GM12891 (cell line): ENCODE measurements around the gene JUNB.

Experiments used
- DNase-seq: peaks from one replicate; pipeline ENCODE4 v3.0.0; 2011; ENCODE audit warnings: low spot score; ENCODE audit not compliant: insufficient read length
- FAIRE-seq: peaks from 2 replicates; lab custom pipeline; 2011; peaks lifted over from hg19 to GRCh38; lab: Jason Lieb, UNC
- PAX5 ChIP-seq: IDR thresholded peaks from 2 replicates; pipeline ENCODE4 v1.6.1; 2011; ENCODE audit warnings: low read length, moderate library complexity, mild to moderate bottlenecking; ENCODE audit not compliant: insufficient read depth, severe bottlenecking
- POLR2A ChIP-seq: IDR thresholded peaks from 2 replicates; pipeline ENCODE4 v1.6.1; 2011; ENCODE audit warnings: low read depth, low read length, control low read depth
- POLR2AphosphoS5 ChIP-seq: IDR thresholded peaks from 2 replicates; pipeline ENCODE4 v1.6.1; 2011; ENCODE audit warnings: low read depth, low read length, control low read depth
- POU2F2 ChIP-seq: IDR thresholded peaks from 2 replicates; pipeline ENCODE4 v1.6.1; 2011; ENCODE audit warnings: low read depth, mild to moderate bottlenecking, control low read depth, low read length, moderate library complexity
- SPI1 ChIP-seq: IDR thresholded peaks from 2 replicates; pipeline ENCODE4 v1.6.1; 2011; ENCODE audit warnings: low read depth, low read length, control low read depth
- TAF1 ChIP-seq: IDR thresholded peaks from 2 replicates; pipeline ENCODE4 v1.6.1; 2011; ENCODE audit warnings: low read depth, low read length, control low read depth

The JUNB gene

DNA sequence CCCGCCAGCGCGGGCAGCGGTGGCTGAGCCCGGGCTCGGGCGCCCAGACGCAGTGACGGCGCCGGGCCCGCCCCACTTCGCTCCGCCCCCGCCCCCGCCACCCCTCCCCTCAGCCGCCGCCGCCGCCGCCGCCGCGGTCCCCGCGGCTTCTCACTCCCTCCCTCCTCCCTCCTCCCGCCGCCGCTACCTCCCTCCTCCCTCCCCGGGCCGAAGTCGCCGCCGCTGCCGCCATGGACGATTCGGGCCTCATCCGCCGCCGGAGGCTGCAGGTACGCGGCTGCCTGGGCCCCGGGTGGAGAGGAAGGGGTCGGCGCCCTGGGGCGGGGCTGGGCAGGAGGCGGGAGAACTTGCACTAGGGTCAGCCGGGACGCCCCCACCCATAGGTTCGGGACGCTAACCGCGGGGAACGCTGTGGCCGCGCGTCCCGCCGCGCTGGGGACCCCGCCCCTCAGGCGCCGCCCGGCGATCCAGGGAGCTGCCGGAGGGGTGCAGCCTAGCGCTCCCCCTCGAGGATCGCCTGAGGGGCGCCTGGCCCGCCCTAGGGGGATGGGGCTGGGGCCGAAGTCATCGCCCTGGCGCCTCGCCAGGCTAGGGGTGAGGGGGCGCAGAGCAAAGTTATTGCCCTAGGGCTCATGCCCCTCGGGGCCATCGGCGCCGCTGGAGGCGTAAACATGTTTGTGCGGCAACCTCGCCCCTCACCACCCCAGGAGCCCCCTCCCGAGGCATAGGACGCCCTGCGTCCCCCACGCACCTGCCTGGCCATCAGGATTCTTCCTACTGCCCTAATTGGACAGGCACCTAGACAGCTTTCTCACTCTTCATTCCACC lies 42.7 kb downstream of the JUNB start:
- TF ChIP-seq POU2F2, result no peak
- no peak for TF ChIP-seq PAX5
- no peak for TF ChIP-seq POLR2A
- TF ChIP-seq SPI1, result no peak
- no peak for TF ChIP-seq POLR2AphosphoS5
- TF ChIP-seq TAF1, result no peak
- DNase-seq, result no peak
- FAIRE-seq, result no peak

GRCh38 chr19:12834566-12834943 lies 43.3 kb downstream of the JUNB start, which contains the start of gene RTBDN:
Gene RTBDN (minus strand): TSS chr19:12834579. CDS start chr19:12829979, 4,600 bp downstream.
- DNase-seq, result no peak
- TF ChIP-seq POLR2AphosphoS5 (no peak), POLR2A (no peak), POU2F2 (no peak), TAF1 (no peak), PAX5 (no peak), SPI1 (no peak)
- FAIRE-seq, result no peak

DNA sequence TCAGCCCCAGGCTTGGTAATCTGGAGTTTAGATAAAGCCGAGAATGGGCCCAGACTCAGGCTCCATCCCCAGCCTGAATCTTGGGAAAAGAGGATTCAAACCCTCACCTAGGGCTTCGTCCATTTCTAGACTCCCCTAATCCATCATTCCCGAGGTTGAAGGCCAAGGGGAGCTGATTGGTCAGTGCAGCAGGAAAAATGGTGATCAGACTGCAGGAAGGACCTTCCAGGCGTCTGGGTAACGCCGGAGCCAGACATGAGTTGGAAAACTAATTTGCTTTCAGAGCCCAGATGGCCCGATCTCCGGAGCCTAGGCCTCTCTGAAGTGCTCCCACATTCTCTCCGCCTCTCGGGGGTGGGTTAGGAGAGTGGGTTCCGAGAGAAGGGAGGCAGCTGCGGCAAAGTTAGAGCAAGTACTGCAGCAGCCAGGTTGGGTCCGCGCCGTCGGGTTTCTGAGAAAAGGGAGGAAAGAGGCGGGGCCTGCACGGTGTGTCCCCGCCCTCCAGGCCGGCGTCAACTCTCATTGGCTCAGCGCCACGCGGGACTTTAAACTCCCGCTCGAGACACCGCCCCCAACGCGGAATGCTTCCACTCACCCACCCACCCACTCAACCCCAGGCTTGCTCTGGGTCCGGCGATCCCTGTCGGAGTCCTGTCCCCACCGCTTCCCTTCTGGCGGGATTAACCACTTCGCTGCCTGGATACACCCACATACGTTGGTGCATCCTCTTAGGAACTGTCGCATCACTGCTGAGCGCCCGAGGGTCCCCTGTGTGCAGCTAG lies 43.9 kb downstream of the JUNB start:
- no peak for TF ChIP-seq SPI1
- no peak for TF ChIP-seq POLR2AphosphoS5
- no peak for TF ChIP-seq POU2F2
- TF ChIP-seq TAF1, result no peak
- TF ChIP-seq PAX5, result no peak
- TF ChIP-seq POLR2A, result no peak
- no peak for DNase-seq
- FAIRE-seq, result no peak

DNA sequence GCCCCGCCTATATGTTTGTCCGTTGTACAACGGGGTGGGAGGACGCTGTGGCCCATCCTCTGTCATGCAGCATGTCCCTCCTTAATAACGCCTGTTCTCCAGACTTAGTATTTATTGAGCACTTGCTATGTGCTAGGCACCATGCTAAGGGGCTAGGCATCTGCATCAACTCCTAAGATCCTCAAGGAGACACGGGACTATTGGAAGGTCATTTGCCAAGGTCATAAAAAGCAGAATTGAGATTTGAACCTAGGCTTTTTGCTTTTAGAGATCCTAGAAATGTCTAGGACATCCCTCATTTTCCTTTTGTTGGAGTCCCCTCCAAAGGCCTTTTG lies 45.2 kb downstream of the JUNB start:
- FAIRE-seq (no peak), DNase-seq (no peak)
- TF ChIP-seq POLR2AphosphoS5 (no peak), SPI1 (no peak), PAX5 (no peak), TAF1 (no peak), POU2F2 (no peak), POLR2A (no peak)

DNA sequence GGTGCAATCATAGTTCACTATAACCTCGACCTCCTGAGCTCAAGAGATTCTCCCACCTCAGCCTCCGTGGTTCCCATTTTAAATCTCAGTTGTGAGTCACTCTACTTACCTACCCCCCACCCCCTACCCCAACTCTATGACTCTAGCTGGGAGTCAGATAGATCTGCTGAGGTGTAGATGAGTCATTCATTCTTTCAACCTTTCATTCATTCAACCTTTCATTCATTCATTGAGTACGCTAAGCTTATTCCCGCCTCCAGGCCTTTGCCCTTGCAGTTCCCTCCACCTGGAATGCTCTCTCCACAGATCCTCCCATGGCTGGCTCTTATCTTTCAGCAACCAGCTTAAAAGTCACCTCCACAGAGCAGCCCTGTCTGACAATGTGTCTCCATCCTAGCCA lies 45.9 kb downstream of the JUNB start:
- DNase-seq (no peak), FAIRE-seq (no peak)
- TF ChIP-seq PAX5 (no peak), POU2F2 (no peak), POLR2A (no peak), SPI1 (no peak), POLR2AphosphoS5 (no peak), TAF1 (no peak)

DNA sequence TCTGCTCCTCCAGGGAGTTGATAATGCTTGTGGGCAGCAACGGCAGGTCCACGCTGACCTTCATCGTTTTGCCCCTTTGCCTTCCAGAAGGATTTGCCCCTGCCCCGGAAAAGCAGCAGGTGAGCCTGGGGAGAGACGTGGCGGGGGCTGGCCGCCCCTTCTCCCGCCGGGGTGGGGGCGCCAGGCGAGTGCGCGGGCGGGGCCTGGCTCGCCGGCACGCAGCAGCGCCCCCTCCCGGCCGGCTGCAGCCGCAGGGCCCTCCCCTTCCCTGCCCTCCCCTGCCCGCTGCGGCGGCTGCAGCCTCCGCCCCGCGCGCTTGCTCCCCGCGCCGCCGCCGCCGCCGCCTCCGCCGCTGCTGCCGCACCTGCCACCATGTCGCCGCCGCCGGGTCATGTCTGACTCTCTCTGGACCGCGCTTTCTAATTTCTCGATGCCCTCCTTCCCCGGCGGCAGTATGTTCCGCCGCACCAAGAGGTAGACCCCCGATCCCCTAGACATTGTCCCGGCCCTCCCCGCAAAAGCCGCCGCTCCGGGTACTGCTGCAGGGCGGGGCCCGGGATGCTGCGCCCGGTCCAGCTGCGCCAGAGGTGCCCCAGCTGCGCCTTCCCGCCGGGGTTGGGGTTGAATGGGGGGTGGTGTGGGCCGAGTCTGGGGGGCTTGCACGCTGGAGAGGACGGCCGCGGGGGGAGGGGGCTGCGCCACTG lies 47.0 kb downstream of the JUNB start, which contains the start of gene MAST1:
MAST1 (plus strand) TSS at position 334 of the 704 bp plus-strand sequence; CDS start at position 392, 58 bp downstream.
- DNase-seq, result peak; percentile 89
- TF ChIP-seq SPI1, result no peak
- FAIRE-seq, result peak; percentile 60

- FAIRE-seq (peak; percentile 72), DNase-seq (no peak)
- no peak for TF ChIP-seq TAF1
- no peak for TF ChIP-seq PAX5
- no peak for TF ChIP-seq POU2F2
- TF ChIP-seq POLR2A, result no peak
Measured at GRCh38 chr19:12838886-12839756, 47.8 kb downstream of the JUNB start.

- DNase-seq, result no peak
- TF ChIP-seq TAF1 (no peak), POLR2A (no peak), POLR2AphosphoS5 (no peak), POU2F2 (no peak), PAX5 (no peak), SPI1 (no peak)
- FAIRE-seq, result peak; percentile 5
Measured at GRCh38 chr19:12840091-12841079, 49.1 kb downstream of the JUNB start.

DNA sequence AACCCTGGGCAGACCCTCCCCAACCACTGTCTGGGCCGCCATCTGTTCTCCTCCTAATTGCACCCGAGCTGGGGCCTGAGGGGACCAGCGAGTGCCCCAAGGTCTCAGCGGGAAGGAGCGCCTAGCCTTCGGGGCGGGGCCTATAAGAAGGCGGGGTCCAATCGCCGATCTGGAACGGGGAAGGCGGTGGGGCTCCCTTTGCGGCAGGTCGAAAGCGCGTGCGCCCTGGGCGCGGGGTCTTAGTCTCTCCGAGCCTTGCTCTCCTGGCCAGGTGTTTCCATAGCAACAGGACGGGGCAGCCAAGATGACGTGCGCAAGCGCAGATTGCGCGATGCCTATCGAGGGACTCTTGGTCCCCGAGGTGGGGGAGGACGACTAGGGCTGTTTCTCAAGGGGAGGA lies 49.8 kb downstream of the JUNB start:
- FAIRE-seq (no peak), DNase-seq (no peak)
- TF ChIP-seq PAX5 (no peak), SPI1 (no peak), TAF1 (no peak), POLR2A (no peak), POLR2AphosphoS5 (no peak), POU2F2 (no peak)
